HCT116 (cell line): ENCODE measurements around the gene BFAR.

Experiments
- CTCF ChIP-seq, 3 experiments: fragments of 200-600 bp in 1 of 3; sonication (generic) in 1 of 3; IDR thresholded peaks in 2 of 3; conservative IDR thresholded peaks in 1 of 3; 2 replicates each; pipeline ENCODE4 v1.5.1; 2012 to 2017; ENCODE audit warnings: low read depth in 2 of 3, low read length in 2 of 3, antibody characterized with exemption in 1 of 3, borderline replicate concordance in 1 of 3, control low read depth in 1 of 3, mild to moderate bottlenecking in 1 of 3, mixed read lengths in 1 of 3, mixed run types in 1 of 3, moderate library complexity in 1 of 3; ENCODE audit not compliant: insufficient read depth in 1 of 3
- MAX ChIP-seq: IDR thresholded peaks from 2 replicates; pipeline ENCODE4 v1.6.1; 2012
- POLR2A ChIP-seq: IDR thresholded peaks from 2 replicates; pipeline ENCODE4 v1.7.0; 2011; ENCODE audit warnings: borderline replicate concordance; ENCODE audit not compliant: insufficient read depth, insufficient read length; ENCODE audit errors: extremely low read depth

GRCh38 chr16:14602443-14602963 lies 30.2 kb upstream of the BFAR start:
- TF ChIP-seq CTCF (IDR thresholded peaks at IDR 0.05 in 2 of 3, conservative IDR thresholded peaks at IDR 0.05 in 1 of 3; ENCODE audit: borderline replicate concordance in 1 of 3, insufficient read depth in 1 of 3, low read depth in 2 of 3, low read length in 2 of 3): no peak
- TF ChIP-seq POLR2A: no peak
- no peak for TF ChIP-seq MAX
